GM23338 (cell line): ENCODE data around the gene ITCH.

Experiments
- CTCF ChIP-seq, 2 experiments: fragments of 200-600 bp in 1 of 2; sonication (generic) in 1 of 2; conservative IDR thresholded peaks; 2 replicates each; pipeline versions ENCODE4 v1.5.1 to v1.6.1; 2016 to 2017; ENCODE audit warnings: antibody characterized with exemption in 2 of 2, low read depth in 2 of 2, mild to moderate bottlenecking in 2 of 2, moderate library complexity in 1 of 2
- EZH2 ChIP-seq: fragments of 200-600 bp; sonication (generic); IDR thresholded peaks from one replicate; pipeline ENCODE4 v1.8.0; 2017; ENCODE audit warnings: antibody characterized with exemption, mild to moderate bottlenecking, low read depth; ENCODE audit not compliant: unreplicated experiment
- REST ChIP-seq: IDR thresholded peaks from one replicate; pipeline ENCODE4 v1.6.1; 2018; ENCODE audit warnings: antibody characterized with exemption; ENCODE audit not compliant: unreplicated experiment
- ZNF331 ChIP-seq: fragments of 250-450 bp; sonication (Bioruptor Pico); IDR thresholded peaks from 2 replicates; pipeline ENCODE4 v1.5.0; 2020; ENCODE audit warnings: low read depth, mild to moderate bottlenecking, moderate library complexity

- TF ChIP-seq CTCF (conservative IDR thresholded peaks at IDR 0.05; ENCODE audit: low read depth in 2 of 2): no peak
- no peak for TF ChIP-seq ZNF331 (CRISPR knock-in tag)
- TF ChIP-seq REST: no peak
- no peak for TF ChIP-seq EZH2
Observed at GRCh38 chr20:34549929-34550305, 186.8 kb downstream of the ITCH start.
